Measurements from ENCODE around the gene TRMT10B.

Gene TRMT10B

GRCh38 chr9:37788332-37788731, 34.7 kb downstream of the TRMT10B start:
- no peak for TF ChIP-seq CTCF (IDR thresholded peaks at IDR 0.05; ENCODE audit: insufficient read depth, low read length, missing control alignments)
- no peak overlapping the region for H3K4me3 ChIP-seq (ENCODE audit: low read depth, low read length)
- ChIA-PET POLR2A (no interaction called here), CTCF (no interaction called here)
- no peak for DNase-seq (ENCODE audit: low read depth, low spot score)

GRCh38 chr9:37790096-37790495, 36.5 kb downstream of the TRMT10B start:
- DNase-seq (ENCODE audit: low read depth, low spot score), result no peak
- ChIA-PET POLR2A (no interaction called here), CTCF (no interaction called here)
- no peak for TF ChIP-seq CTCF (IDR thresholded peaks at IDR 0.05; ENCODE audit: insufficient read depth, low read length, missing control alignments)
- no peak overlapping the region for H3K4me3 ChIP-seq (ENCODE audit: low read depth, low read length)

- ChIA-PET CTCF (no interaction called here), POLR2A (no interaction called here)
- DNase-seq (ENCODE audit: low read depth, low spot score), result no peak
- no peak for TF ChIP-seq CTCF (IDR thresholded peaks at IDR 0.05; ENCODE audit: insufficient read depth, low read length, missing control alignments)
- H3K4me3 ChIP-seq (ENCODE audit: low read depth, low read length), result no peak overlapping the region
These were observed 38.5 kb downstream of the TRMT10B start for GRCh38 chr9:37792122-37792521.

- ChIA-PET CTCF (no interaction called here), POLR2A (no interaction called here)
- no peak overlapping the region for H3K4me3 ChIP-seq (ENCODE audit: low read depth, low read length)
- no peak for DNase-seq (ENCODE audit: low read depth, low spot score)
- TF ChIP-seq CTCF (IDR thresholded peaks at IDR 0.05; ENCODE audit: insufficient read depth, low read length, missing control alignments), result no peak
These were observed 42.6 kb downstream of the TRMT10B start for GRCh38 chr9:37796232-37796631.

GRCh38 chr9:37798677-37799076, 45.1 kb downstream of the TRMT10B start:
- ChIA-PET CTCF (no interaction called here), POLR2A (no interaction called here)
- no peak for DNase-seq (ENCODE audit: low read depth, low spot score)
- TF ChIP-seq CTCF (IDR thresholded peaks at IDR 0.05; ENCODE audit: insufficient read depth, low read length, missing control alignments), result no peak
- no peak overlapping the region for H3K4me3 ChIP-seq (ENCODE audit: low read depth, low read length)

GRCh38 chr9:37800631-37801286, 47.2 kb downstream of the TRMT10B start, which contains the start of gene DCAF10:
Gene DCAF10 (plus strand): TSS chr9:37800797. CDS start chr9:37800867, 70 bp downstream.
- POLR2A ChIA-PET, result interaction anchor here (1.0 to 1.2 kb wide), 4 partner anchors 9 to 209 kb away, joined by 3 to 11 read pairs (median 4); partner anchors contain the start of genes EXOSC3 and TOMM5
- no peak for DNase-seq (ENCODE audit: low read depth, low spot score)
- CTCF ChIA-PET, result interaction anchor here (1.3 to 1.8 kb wide), 2 partner anchors 17 to 52 kb away, joined by 4 to 5 read pairs; no protein-coding TSS in a partner anchor
- H3K4me3 ChIP-seq (ENCODE audit: low read depth, low read length), result peak within 1 kb of the TSS; percentile 99
- peak; percentile 22 for TF ChIP-seq CTCF (IDR thresholded peaks at IDR 0.05; ENCODE audit: insufficient read depth, low read length, missing control alignments)
